Trophoblast cell (in vitro differentiated cells and primary cell): ENCODE data around the gene NUAK1.

ENCODE experiments used
- DNase-seq, 2 donors: peaks; one replicate each; pipeline ENCODE4 v3.0.0-alpha.2; 2016
- H2AFZ ChIP-seq: 2 replicates; pipeline ENCODE4 v1.6.1; 2013; ENCODE audit warnings: low read length, moderate library complexity, mild to moderate bottlenecking; ENCODE audit not compliant: insufficient read depth, poor library complexity
- H2AK5ac ChIP-seq: 2 replicates; pipeline ENCODE4 v1.6.1; 2013; ENCODE audit warnings: mild to moderate bottlenecking, low read length
- H2BK120ac ChIP-seq: 2 replicates; pipeline ENCODE4 v1.6.1; 2013; ENCODE audit warnings: low read length, mild to moderate bottlenecking, moderate library complexity; ENCODE audit not compliant: insufficient read depth, poor library complexity
- H2BK12ac ChIP-seq: 2 replicates; pipeline ENCODE4 v1.6.1; 2013; ENCODE audit warnings: mild to moderate bottlenecking, low read length, moderate library complexity
- H2BK5ac ChIP-seq: 2 replicates; pipeline ENCODE4 v1.6.1; 2013; ENCODE audit warnings: low read length, low read depth, moderate library complexity, mild to moderate bottlenecking; ENCODE audit not compliant: poor library complexity
- H3K14ac ChIP-seq: 2 replicates; pipeline ENCODE4 v1.6.1; 2013; ENCODE audit warnings: mild to moderate bottlenecking, low read length
- H3K18ac ChIP-seq: 2 replicates; pipeline ENCODE4 v1.6.1; 2013; ENCODE audit warnings: mild to moderate bottlenecking, low read length
- H3K23ac ChIP-seq: 2 replicates; pipeline ENCODE4 v1.6.1; 2013; ENCODE audit warnings: low read length
- H3K27ac ChIP-seq: 2 replicates; pipeline ENCODE4 v1.5.1; 2013; ENCODE audit warnings: low read depth, mild to moderate bottlenecking, inconsistent platforms, low read length, moderate library complexity
- H3K27me3 ChIP-seq: 2 replicates; pipeline ENCODE4 v1.6.1; 2013; ENCODE audit warnings: inconsistent platforms, mild to moderate bottlenecking, low read length, moderate library complexity; ENCODE audit not compliant: insufficient read depth
- H3K36me3 ChIP-seq, 2 experiments: 1 replicate in 1 of 2; 2 replicates in 1 of 2; pipeline ENCODE4 v1.6.1; 2013; ENCODE audit warnings: low read length in 2 of 2, mild to moderate bottlenecking in 2 of 2, moderate library complexity in 1 of 2; ENCODE audit not compliant: insufficient read depth in 2 of 2, control insufficient read depth in 1 of 2
- H3K4ac ChIP-seq: 2 replicates; pipeline ENCODE4 v1.6.1; 2013; ENCODE audit warnings: low read depth, mild to moderate bottlenecking, low read length, moderate library complexity
- H3K4me1 ChIP-seq, 2 experiments: 1 replicate in 1 of 2; 2 replicates in 1 of 2; pipeline ENCODE4 v1.6.1; 2013; ENCODE audit warnings: low read length in 2 of 2, mild to moderate bottlenecking in 2 of 2, moderate library complexity in 1 of 2; ENCODE audit not compliant: insufficient read depth in 2 of 2, control insufficient read depth in 1 of 2
- H3K4me2 ChIP-seq: 2 replicates; pipeline ENCODE4 v1.6.1; 2013; ENCODE audit warnings: inconsistent platforms, mild to moderate bottlenecking, low read length, moderate library complexity
- H3K4me3 ChIP-seq: 2 replicates; pipeline ENCODE4 v1.5.1; 2013; ENCODE audit warnings: mild to moderate bottlenecking, low read depth, low read length, inconsistent platforms
- H3K79me1 ChIP-seq: one replicate; pipeline ENCODE4 v1.6.1; 2013; ENCODE audit warnings: low read length
- H3K79me2 ChIP-seq: 2 replicates; pipeline ENCODE4 v1.6.1; 2013; ENCODE audit warnings: low read length, mild to moderate bottlenecking; ENCODE audit not compliant: control insufficient read depth, insufficient read depth, poor library complexity
- H3K9ac ChIP-seq: 2 replicates; pipeline ENCODE4 v1.6.1; 2013; ENCODE audit warnings: mild to moderate bottlenecking, low read length
- H3K9me3 ChIP-seq: 2 replicates; pipeline ENCODE4 v1.6.1; 2013; ENCODE audit warnings: low read depth, mild to moderate bottlenecking, control low read depth, inconsistent platforms, low read length; ENCODE audit not compliant: insufficient read depth
- H4K12ac ChIP-seq: 2 replicates; pipeline ENCODE4 v1.6.1; 2013; ENCODE audit warnings: low read depth, mild to moderate bottlenecking, low read length, moderate library complexity
- H4K8ac ChIP-seq: 2 replicates; pipeline ENCODE4 v1.6.1; 2013; ENCODE audit warnings: low read depth, mild to moderate bottlenecking, low read length, moderate library complexity
- H4K91ac ChIP-seq: one replicate; pipeline ENCODE4 v1.6.1; 2013; ENCODE audit warnings: low read depth, mild to moderate bottlenecking, low read length, moderate library complexity
- WGBS: extraction: QIAGEN DNeasy Blood & Tissue Kit; methylation state at CpG from one replicate; pipeline ENCODE4 v1.1.7; 2013; ENCODE audit warnings: missing lambda C conversion rate; ENCODE audit not compliant: insufficient read length, insufficient coverage; ENCODE audit errors: extremely low coverage; 5-methylcytosine and 5-hydroxymethylcytosine counted together

Gene NUAK1

GRCh38 chr12:106071686-106072085 lies 67.1 kb downstream of the NUAK1 start:
- Histone ChIP-seq H3K4me3 (no peak overlapping the region), H3K14ac (no peak overlapping the region), H2AK5ac (no peak overlapping the region), H3K79me1 (peaks cover 10% of the 10 kb centered on the region), H3K9me3 (peaks cover 2% of the 10 kb centered on the region), H2AFZ (no peak overlapping the region), H2BK120ac (no peak overlapping the region), H3K79me2 (peaks cover 3% of the 10 kb centered on the region), H3K27ac (no peak overlapping the region), H2BK5ac (no peak overlapping the region), H3K27me3 (no peaks in the 10 kb centered on the region), H2BK12ac (no peak overlapping the region), H3K4me2 (no peak overlapping the region), H3K18ac (no peak overlapping the region), H3K9ac (no peak overlapping the region), H4K12ac (no peak overlapping the region), H3K4me1 (peaks cover 2 to 16% of the 10 kb centered on the region in 2 experiments), H3K4ac (no peak overlapping the region), H3K36me3 (peaks cover 36 to 57% of the 10 kb centered on the region in 2 experiments), H3K23ac (no peak overlapping the region), H4K91ac (no peak overlapping the region), H4K8ac (no peak overlapping the region)
- DNase-seq, result no peak
- WGBS, result no CpG with 5 or more reads among the region's 4 CpGs

- H2BK120ac ChIP-seq, result peak overlapping the region; percentile 20
- peaks cover 2% of the 10 kb centered on the region for H3K9me3 ChIP-seq
- no peak overlapping the region for H4K8ac ChIP-seq
- no peak overlapping the region for H4K91ac ChIP-seq
- H3K79me1 ChIP-seq, result peaks cover 8% of the 10 kb centered on the region
- H3K4me1 ChIP-seq, result peaks cover 2 to 23% of the 10 kb centered on the region in 2 experiments
- no peak overlapping the region for H3K4ac ChIP-seq
- peak overlapping the region; percentile 6 for H3K9ac ChIP-seq
- WGBS, result no CpG with 5 or more reads among the region's 6 CpGs
- no peak overlapping the region for H3K4me3 ChIP-seq
- H3K79me2 ChIP-seq, result no peaks in the 10 kb centered on the region
- H2BK12ac ChIP-seq, result no peak overlapping the region
- no peak overlapping the region for H4K12ac ChIP-seq
- no peak for DNase-seq
- no peak overlapping the region for H2AFZ ChIP-seq
- H3K27me3 ChIP-seq, result no peaks in the 10 kb centered on the region
- H3K36me3 ChIP-seq, result peaks cover 40 to 63% of the 10 kb centered on the region in 2 experiments
- H2AK5ac ChIP-seq, result no peak overlapping the region
- H3K18ac ChIP-seq, result peak overlapping the region; percentile 69
- H3K14ac ChIP-seq, result no peak overlapping the region
- H3K27ac ChIP-seq, result no peak overlapping the region
- H2BK5ac ChIP-seq, result no peak overlapping the region
- H3K23ac ChIP-seq, result no peak overlapping the region
- H3K4me2 ChIP-seq, result no peak overlapping the region
Observed at GRCh38 chr12:106070611-106071010, 68.1 kb downstream of the NUAK1 start.

- Histone ChIP-seq H3K36me3 (peaks cover 40 to 67% of the 10 kb centered on the region in 2 experiments), H2AK5ac (no peak overlapping the region), H3K14ac (no peak overlapping the region), H2AFZ (no peak overlapping the region), H3K27ac (no peak overlapping the region), H3K23ac (no peak overlapping the region), H3K18ac (no peak overlapping the region), H3K4me2 (no peak overlapping the region), H4K91ac (no peak overlapping the region), H2BK12ac (no peak overlapping the region), H3K27me3 (no peaks in the 10 kb centered on the region), H3K79me1 (peaks cover 8% of the 10 kb centered on the region), H3K79me2 (no peaks in the 10 kb centered on the region), H4K8ac (peak overlapping the region; percentile 30), H3K4ac (no peak overlapping the region), H3K9me3 (peaks cover 2% of the 10 kb centered on the region), H3K4me1 (peaks cover 2 to 25% of the 10 kb centered on the region in 2 experiments), H3K4me3 (no peak overlapping the region), H2BK120ac (no peak overlapping the region), H4K12ac (no peak overlapping the region), H3K9ac (no peak overlapping the region), H2BK5ac (no peak overlapping the region)
- no peak for DNase-seq
- no CpG with 5 or more reads among the region's 1 CpG for WGBS
Observed at GRCh38 chr12:106070147-106070546, 68.6 kb downstream of the NUAK1 start.

GRCh38 chr12:106068296-106068695 lies 70.5 kb downstream of the NUAK1 start:
- Histone ChIP-seq H3K4ac (no peak overlapping the region), H4K8ac (no peak overlapping the region), H3K14ac (no peak overlapping the region), H4K12ac (no peak overlapping the region), H2BK120ac (no peak overlapping the region), H4K91ac (no peak overlapping the region), H3K27ac (no peak overlapping the region), H3K9ac (peak overlapping the region; percentile 39), H3K79me2 (no peaks in the 10 kb centered on the region), H3K79me1 (peaks cover 8% of the 10 kb centered on the region), H2AFZ (no peak overlapping the region), H3K36me3 (peaks cover 41 to 73% of the 10 kb centered on the region in 2 experiments), H3K4me3 (no peak overlapping the region), H2AK5ac (no peak overlapping the region), H3K18ac (no peak overlapping the region), H3K9me3 (peaks cover 2% of the 10 kb centered on the region), H3K4me2 (no peak overlapping the region), H3K23ac (no peak overlapping the region), H3K4me1 (peaks cover 0 to 21% of the 10 kb centered on the region in 2 experiments), H2BK12ac (no peak overlapping the region), H3K27me3 (no peaks in the 10 kb centered on the region), H2BK5ac (no peak overlapping the region)
- WGBS, result no CpG with 5 or more reads among the region's 3 CpGs
- DNase-seq, result no peak
